Measurements from ENCODE around the gene PSMD1. TPM values are rescaled to one million over a fixed set of nuclear protein-coding genes. Genes with fewer than 3 reads are reported as not detected.
A peak's percentile ranks its signal among the peaks of the same experiment; 100 is the strongest.

The PSMD1 gene
- total RNA-seq, 1 donor from 2014 or later = 108 TPM

DNA sequence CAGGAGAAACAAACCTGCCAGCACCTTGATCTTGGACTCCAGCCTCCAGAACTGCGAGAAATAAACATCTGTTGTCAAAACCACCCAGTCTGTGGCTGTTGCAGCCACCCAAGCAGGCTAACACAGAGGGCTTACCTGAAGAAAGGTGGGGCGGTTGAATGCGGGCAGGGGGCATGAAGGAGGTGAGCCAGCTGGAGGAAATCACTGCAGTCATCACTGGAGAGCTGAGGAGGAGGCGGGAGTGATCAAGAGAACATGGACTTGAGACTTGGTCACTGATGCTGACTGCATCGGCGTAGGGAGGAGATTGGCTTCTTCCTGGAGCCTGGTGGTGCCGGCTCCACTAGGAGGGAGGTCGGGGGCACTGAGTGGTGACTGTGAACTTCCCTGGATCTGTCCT is 127.2 kb downstream of the PSMD1 start:
- H3K9me3 Mint-ChIP-seq (ENCODE audit: low read depth) = no peaks in the 10 kb centered on the region
- peaks cover 55% of the 10 kb centered on the region for H3K4me1 Mint-ChIP-seq (ENCODE audit: low read depth)
- H3K4me3 Mint-ChIP-seq (ENCODE audit: unreplicated experiment) = no peak overlapping the region
- H3K27me3 Mint-ChIP-seq (ENCODE audit: low read depth) = no peaks in the 10 kb centered on the region
- H3K27ac Mint-ChIP-seq (ENCODE audit: unreplicated experiment) = no peak overlapping the region
- TF ChIP-seq, protein P1, sequence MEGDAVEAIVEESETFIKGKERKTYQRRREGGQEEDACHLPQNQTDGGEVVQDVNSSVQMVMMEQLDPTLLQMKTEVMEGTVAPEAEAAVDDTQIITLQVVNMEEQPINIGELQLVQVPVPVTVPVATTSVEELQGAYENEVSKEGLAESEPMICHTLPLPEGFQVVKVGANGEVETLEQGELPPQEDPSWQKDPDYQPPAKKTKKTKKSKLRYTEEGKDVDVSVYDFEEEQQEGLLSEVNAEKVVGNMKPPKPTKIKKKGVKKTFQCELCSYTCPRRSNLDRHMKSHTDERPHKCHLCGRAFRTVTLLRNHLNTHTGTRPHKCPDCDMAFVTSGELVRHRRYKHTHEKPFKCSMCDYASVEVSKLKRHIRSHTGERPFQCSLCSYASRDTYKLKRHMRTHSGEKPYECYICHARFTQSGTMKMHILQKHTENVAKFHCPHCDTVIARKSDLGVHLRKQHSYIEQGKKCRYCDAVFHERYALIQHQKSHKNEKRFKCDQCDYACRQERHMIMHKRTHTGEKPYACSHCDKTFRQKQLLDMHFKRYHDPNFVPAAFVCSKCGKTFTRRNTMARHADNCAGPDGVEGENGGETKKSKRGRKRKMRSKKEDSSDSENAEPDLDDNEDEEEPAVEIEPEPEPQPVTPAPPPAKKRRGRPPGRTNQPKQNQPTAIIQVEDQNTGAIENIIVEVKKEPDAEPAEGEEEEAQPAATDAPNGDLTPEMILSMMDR (IDR thresholded peaks at IDR 0.05) = no peak
- no peaks in the 10 kb centered on the region for H3K36me3 Mint-ChIP-seq (ENCODE audit: low read depth)
- no peak for DNase-seq (ENCODE audit: low spot score)

DNA sequence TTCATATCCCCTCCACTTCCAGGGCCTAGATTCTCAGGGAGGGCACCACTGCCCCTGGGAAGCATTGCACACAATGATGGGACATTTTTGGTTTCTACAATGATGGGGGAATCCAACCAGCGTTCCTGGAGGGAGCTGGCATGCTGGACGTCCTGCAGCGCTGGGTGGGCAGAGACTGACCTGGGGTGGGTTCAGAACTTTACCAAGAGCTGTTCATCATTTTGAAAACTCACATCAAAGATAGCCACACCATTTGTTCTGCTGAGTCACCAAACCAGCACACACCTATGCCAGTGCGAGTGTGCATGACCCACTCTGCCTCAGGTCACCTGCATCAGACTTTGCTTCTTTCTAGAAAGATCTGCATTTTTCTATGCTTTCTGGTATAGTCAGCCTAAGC is 127.7 kb downstream of the PSMD1 start:
- no peak overlapping the region for H3K4me3 Mint-ChIP-seq (ENCODE audit: unreplicated experiment)
- no peaks in the 10 kb centered on the region for H3K9me3 Mint-ChIP-seq (ENCODE audit: low read depth)
- DNase-seq (ENCODE audit: low spot score) = no peak
- TF ChIP-seq, protein P1 (IDR thresholded peaks at IDR 0.05) = no peak
- H3K27me3 Mint-ChIP-seq (ENCODE audit: low read depth) = no peaks in the 10 kb centered on the region
- H3K27ac Mint-ChIP-seq (ENCODE audit: unreplicated experiment) = no peak overlapping the region
- H3K4me1 Mint-ChIP-seq (ENCODE audit: low read depth) = peaks cover 60% of the 10 kb centered on the region
- no peaks in the 10 kb centered on the region for H3K36me3 Mint-ChIP-seq (ENCODE audit: low read depth)

DNA sequence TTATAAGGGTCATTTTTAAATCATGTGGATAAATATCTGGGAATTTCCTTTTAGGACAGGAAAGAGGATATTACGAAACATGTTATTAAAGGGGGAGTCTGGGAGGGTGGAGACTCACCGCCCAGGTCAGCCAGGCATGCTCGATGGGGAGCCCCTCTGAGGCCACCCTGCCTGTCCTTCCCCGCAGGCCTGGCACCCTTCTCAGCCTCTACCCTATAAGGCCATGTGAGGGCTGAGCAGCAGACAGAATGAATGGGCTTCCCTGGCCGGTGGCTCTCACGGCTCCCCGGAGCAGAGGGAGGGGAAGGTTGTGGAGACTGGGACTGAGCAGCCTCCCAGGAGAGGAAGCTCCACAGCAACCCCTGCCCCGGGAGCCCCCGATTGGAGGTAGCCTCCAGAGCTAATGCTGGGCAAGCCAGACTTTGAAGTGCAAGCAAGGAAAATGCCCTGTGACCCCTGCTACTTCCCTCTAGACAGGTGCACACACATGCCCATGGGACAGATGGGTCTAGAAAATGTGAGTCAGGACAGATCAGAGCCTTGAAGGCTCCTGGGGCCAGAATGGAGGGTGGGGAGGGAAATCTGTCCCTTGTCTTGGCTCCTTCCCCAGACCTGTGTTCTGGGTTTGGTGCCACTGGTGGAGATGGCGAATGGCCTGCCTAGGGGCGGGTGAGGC is 128.5 kb downstream of the PSMD1 start:
- no peak for DNase-seq (ENCODE audit: low spot score)
- Mint-ChIP-seq H3K4me3 (ENCODE audit: unreplicated experiment) (no peak overlapping the region), H3K27ac (ENCODE audit: unreplicated experiment) (peak overlapping the region; percentile 57), H3K4me1 (ENCODE audit: low read depth) (peaks cover 61% of the 10 kb centered on the region), H3K27me3 (ENCODE audit: low read depth) (no peaks in the 10 kb centered on the region), H3K9me3 (ENCODE audit: low read depth) (no peaks in the 10 kb centered on the region), H3K36me3 (ENCODE audit: low read depth) (no peaks in the 10 kb centered on the region)
- TF ChIP-seq, protein P1 (IDR thresholded peaks at IDR 0.05) = no peak

DNA sequence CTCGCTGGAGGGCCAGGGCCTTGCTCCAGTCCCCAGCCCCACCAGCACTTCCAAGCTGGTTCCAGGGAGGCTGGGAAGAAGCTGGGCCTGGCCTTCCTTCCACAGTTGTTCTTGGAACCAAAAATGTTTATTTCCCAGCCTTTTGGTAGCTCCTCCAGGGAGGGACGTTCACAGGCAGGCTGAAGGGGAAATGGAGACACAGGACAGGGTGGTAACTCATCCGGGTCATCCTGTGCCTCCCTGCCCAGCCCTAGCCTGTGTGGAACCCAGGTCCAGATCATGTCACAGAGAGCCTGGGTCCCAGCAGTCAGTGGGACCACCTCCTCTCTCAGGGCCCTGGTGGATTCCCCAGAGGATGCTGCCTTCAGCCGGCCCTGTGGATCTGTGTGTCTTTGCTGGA is 129.2 kb downstream of the PSMD1 start:
- Mint-ChIP-seq H3K9me3 (ENCODE audit: low read depth) (no peaks in the 10 kb centered on the region), H3K36me3 (ENCODE audit: low read depth) (no peaks in the 10 kb centered on the region), H3K27ac (ENCODE audit: unreplicated experiment) (peak overlapping the region; percentile 70), H3K4me1 (ENCODE audit: low read depth) (peaks cover 65% of the 10 kb centered on the region), H3K27me3 (ENCODE audit: low read depth) (no peaks in the 10 kb centered on the region), H3K4me3 (ENCODE audit: unreplicated experiment) (no peak overlapping the region)
- DNase-seq (ENCODE audit: low spot score) = no peak
- TF ChIP-seq, protein P1 (IDR thresholded peaks at IDR 0.05) = no peak

DNA sequence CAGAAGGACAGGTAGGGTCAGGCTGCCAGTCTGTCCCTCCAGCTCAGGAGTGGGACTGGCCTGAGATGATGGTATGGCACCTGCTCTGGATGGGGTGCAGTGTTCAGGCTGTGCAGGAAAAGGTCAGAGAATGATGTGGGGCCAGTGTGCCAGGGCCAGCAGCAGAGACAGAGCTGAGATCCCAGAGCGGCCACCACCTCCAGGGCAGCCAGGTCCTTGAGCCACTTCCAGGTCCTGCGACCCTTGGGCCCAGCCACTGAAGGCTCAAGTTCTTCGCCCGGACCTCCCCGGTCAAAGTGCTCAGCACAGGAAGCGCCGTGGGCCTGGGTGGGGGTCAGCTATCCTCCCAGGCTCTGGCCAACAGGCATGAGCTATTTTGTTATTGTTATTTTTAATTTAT is 129.7 kb downstream of the PSMD1 start:
- TF ChIP-seq, protein P1 (IDR thresholded peaks at IDR 0.05) = no peak
- H3K36me3 Mint-ChIP-seq (ENCODE audit: low read depth) = no peaks in the 10 kb centered on the region
- peak overlapping the region; percentile 51 for H3K27ac Mint-ChIP-seq (ENCODE audit: unreplicated experiment)
- H3K4me3 Mint-ChIP-seq (ENCODE audit: unreplicated experiment) = no peak overlapping the region
- H3K4me1 Mint-ChIP-seq (ENCODE audit: low read depth) = peaks cover 69% of the 10 kb centered on the region
- no peaks in the 10 kb centered on the region for H3K27me3 Mint-ChIP-seq (ENCODE audit: low read depth)
- no peak for DNase-seq (ENCODE audit: low spot score)
- H3K9me3 Mint-ChIP-seq (ENCODE audit: low read depth) = no peaks in the 10 kb centered on the region
